Loucy (cell line): ENCODE measurements around the gene DIP2B.

Experiments
- EZH2phosphoT487 ChIP-seq: fragments of 200-600 bp; IDR thresholded peaks from 2 replicates; pipeline ENCODE4 v1.6.1; 2018; ENCODE audit warnings: antibody characterized with exemption, mild to moderate bottlenecking, moderate library complexity, borderline replicate concordance
- TF ChIP-seq, protein P1 (sequence below): fragments of 200-600 bp; sonication (generic); conservative IDR thresholded peaks from 2 replicates; pipeline ENCODE4 v1.5.1; 2014; ENCODE audit warnings: mild to moderate bottlenecking, antibody characterized with exemption, low read length

GRCh38 chr12:50537538-50537919 lies 32.7 kb downstream of the DIP2B start:
- TF ChIP-seq, protein P1, sequence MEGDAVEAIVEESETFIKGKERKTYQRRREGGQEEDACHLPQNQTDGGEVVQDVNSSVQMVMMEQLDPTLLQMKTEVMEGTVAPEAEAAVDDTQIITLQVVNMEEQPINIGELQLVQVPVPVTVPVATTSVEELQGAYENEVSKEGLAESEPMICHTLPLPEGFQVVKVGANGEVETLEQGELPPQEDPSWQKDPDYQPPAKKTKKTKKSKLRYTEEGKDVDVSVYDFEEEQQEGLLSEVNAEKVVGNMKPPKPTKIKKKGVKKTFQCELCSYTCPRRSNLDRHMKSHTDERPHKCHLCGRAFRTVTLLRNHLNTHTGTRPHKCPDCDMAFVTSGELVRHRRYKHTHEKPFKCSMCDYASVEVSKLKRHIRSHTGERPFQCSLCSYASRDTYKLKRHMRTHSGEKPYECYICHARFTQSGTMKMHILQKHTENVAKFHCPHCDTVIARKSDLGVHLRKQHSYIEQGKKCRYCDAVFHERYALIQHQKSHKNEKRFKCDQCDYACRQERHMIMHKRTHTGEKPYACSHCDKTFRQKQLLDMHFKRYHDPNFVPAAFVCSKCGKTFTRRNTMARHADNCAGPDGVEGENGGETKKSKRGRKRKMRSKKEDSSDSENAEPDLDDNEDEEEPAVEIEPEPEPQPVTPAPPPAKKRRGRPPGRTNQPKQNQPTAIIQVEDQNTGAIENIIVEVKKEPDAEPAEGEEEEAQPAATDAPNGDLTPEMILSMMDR, result no peak
- TF ChIP-seq EZH2phosphoT487, result no peak
